ENCODE measurements around the gene SEC14L5. TPM values are rescaled to one million over a fixed set of nuclear protein-coding genes. Genes with fewer than 3 reads are reported as not detected.
"Not testable (repeated sequence)": the region's sequence is repeated elsewhere in the genome, so short reads cannot be mapped to it uniquely, and the experiment has no call there.

Gene SEC14L5
- total RNA-seq, 2 donors from 2014 or later: 0.74 to 0.77 TPM

GRCh38 chr16:4947722-4948503 is 10.2 kb upstream of the SEC14L5 start:
- no peaks in the 10 kb centered on the region for H3K36me3 ChIP-seq
- intact Hi-C loops (cut with DNase I): no loop called here
- WGBS: 61% methylated on average over 16 of the region's 16 CpGs
- H3K4me1 ChIP-seq (replicated peaks): peaks cover 4% of the 10 kb centered on the region
- no peaks in the 10 kb centered on the region for H3K9me3 ChIP-seq
- TF ChIP-seq POLR2A (IDR thresholded peaks at IDR 0.05) (no peak), POLR2AphosphoS5 (IDR thresholded peaks at IDR 0.05) (no peak), CTCF (IDR thresholded peaks at IDR 0.05) (no peak)
- no peak overlapping the region for H3K4me3 ChIP-seq
- no peak overlapping the region for H3K27ac ChIP-seq
- H3K27me3 ChIP-seq (replicated peaks; ENCODE audit: insufficient read depth): no peaks in the 10 kb centered on the region
- no peak for DNase-seq (ENCODE audit: low spot score)

- H3K4me3 ChIP-seq: no peak overlapping the region
- no peak overlapping the region for H3K27ac ChIP-seq
- H3K9me3 ChIP-seq: no peaks in the 10 kb centered on the region
- no peak for DNase-seq (ENCODE audit: low spot score)
- H3K36me3 ChIP-seq: no peaks in the 10 kb centered on the region
- intact Hi-C loops (cut with DNase I): no loop called here
- WGBS: 77% methylated on average over 16 of the region's 16 CpGs
- no peaks in the 10 kb centered on the region for H3K27me3 ChIP-seq (replicated peaks; ENCODE audit: insufficient read depth)
- peaks cover 4% of the 10 kb centered on the region for H3K4me1 ChIP-seq (replicated peaks)
- no peak for TF ChIP-seq POLR2AphosphoS5 (IDR thresholded peaks at IDR 0.05)
- no peak for TF ChIP-seq POLR2A (IDR thresholded peaks at IDR 0.05)
- TF ChIP-seq CTCF (IDR thresholded peaks at IDR 0.05): no peak
Observed at GRCh38 chr16:4948903-4949766, 9.0 kb upstream of the SEC14L5 start.

GRCh38 chr16:4949986-4950385 is 8.1 kb upstream of the SEC14L5 start:
- 73% methylated on average over 10 of the region's 10 CpGs for WGBS
- no peak for TF ChIP-seq POLR2A (IDR thresholded peaks at IDR 0.05)
- no peak for TF ChIP-seq CTCF (IDR thresholded peaks at IDR 0.05)
- no peak for TF ChIP-seq POLR2AphosphoS5 (IDR thresholded peaks at IDR 0.05)
- Histone ChIP-seq H3K9me3 (no peaks in the 10 kb centered on the region), H3K27ac (no peak overlapping the region), H3K27me3 (replicated peaks; ENCODE audit: insufficient read depth) (no peaks in the 10 kb centered on the region), H3K4me1 (replicated peaks) (peaks cover 4% of the 10 kb centered on the region), H3K36me3 (no peaks in the 10 kb centered on the region), H3K4me3 (no peak overlapping the region)
- intact Hi-C loops (cut with DNase I): loop anchor here (10.0 kb wide), 1 partner anchor 445 kb away; no protein-coding TSS in a partner anchor
- DNase-seq (ENCODE audit: low spot score): no peak

- not testable (repeated sequence) for H3K4me3 ChIP-seq; H3K4me1 ChIP-seq (replicated peaks); DNase-seq (ENCODE audit: low spot score); H3K36me3 ChIP-seq; H3K27me3 ChIP-seq (replicated peaks; ENCODE audit: insufficient read depth); H3K9me3 ChIP-seq; H3K27ac ChIP-seq
- intact Hi-C loops (cut with DNase I): loop anchor here (10.0 kb wide), 1 partner anchor 447 kb away; no protein-coding TSS in a partner anchor
- whole genome bisulfite sequencing: 68% methylated on average over 3 of the region's 3 CpGs
Observed at GRCh38 chr16:4951583-4951982, 6.5 kb upstream of the SEC14L5 start.

- Histone ChIP-seq H3K27ac (no peak overlapping the region), H3K27me3 (replicated peaks; ENCODE audit: insufficient read depth) (no peaks in the 10 kb centered on the region), H3K4me3 (no peak overlapping the region), H3K36me3 (no peaks in the 10 kb centered on the region), H3K9me3 (no peaks in the 10 kb centered on the region), H3K4me1 (replicated peaks) (peaks cover 2% of the 10 kb centered on the region)
- intact Hi-C loops (cut with DNase I): loop anchor here (5.0 to 10.0 kb wide), 4 partner anchors 107 to 450 kb away; partner anchors contain the start of genes GLYR1, NUDT16L1 and UBN1
- TF ChIP-seq POLR2A (IDR thresholded peaks at IDR 0.05): no peak
- WGBS: 94% methylated on average over 1 of the region's 1 CpG
- DNase-seq (ENCODE audit: low spot score): no peak
Observed at GRCh38 chr16:4954714-4955113, 3.4 kb upstream of the SEC14L5 start.

Data from prostate gland (tissue), 2 donors.